Trophoblast cell (in vitro differentiated cells and primary cell): ENCODE results near the gene NME1.

Experiments used
- DNase-seq, 2 donors: peaks; one replicate each; pipeline ENCODE4 v3.0.0-alpha.2; 2016
- H2AFZ ChIP-seq: 2 replicates; pipeline ENCODE4 v1.6.1; 2013; ENCODE audit warnings: low read length, moderate library complexity, mild to moderate bottlenecking; ENCODE audit not compliant: insufficient read depth, poor library complexity
- H2AK5ac ChIP-seq: 2 replicates; pipeline ENCODE4 v1.6.1; 2013; ENCODE audit warnings: mild to moderate bottlenecking, low read length
- H2BK120ac ChIP-seq: 2 replicates; pipeline ENCODE4 v1.6.1; 2013; ENCODE audit warnings: low read length, mild to moderate bottlenecking, moderate library complexity; ENCODE audit not compliant: insufficient read depth, poor library complexity
- H2BK12ac ChIP-seq: 2 replicates; pipeline ENCODE4 v1.6.1; 2013; ENCODE audit warnings: mild to moderate bottlenecking, low read length, moderate library complexity
- H2BK5ac ChIP-seq: 2 replicates; pipeline ENCODE4 v1.6.1; 2013; ENCODE audit warnings: low read length, low read depth, moderate library complexity, mild to moderate bottlenecking; ENCODE audit not compliant: poor library complexity
- H3K14ac ChIP-seq: 2 replicates; pipeline ENCODE4 v1.6.1; 2013; ENCODE audit warnings: mild to moderate bottlenecking, low read length
- H3K18ac ChIP-seq: 2 replicates; pipeline ENCODE4 v1.6.1; 2013; ENCODE audit warnings: mild to moderate bottlenecking, low read length
- H3K23ac ChIP-seq: 2 replicates; pipeline ENCODE4 v1.6.1; 2013; ENCODE audit warnings: low read length
- H3K27ac ChIP-seq: 2 replicates; pipeline ENCODE4 v1.5.1; 2013; ENCODE audit warnings: low read depth, mild to moderate bottlenecking, inconsistent platforms, low read length, moderate library complexity
- H3K27me3 ChIP-seq: 2 replicates; pipeline ENCODE4 v1.6.1; 2013; ENCODE audit warnings: inconsistent platforms, mild to moderate bottlenecking, low read length, moderate library complexity; ENCODE audit not compliant: insufficient read depth
- H3K36me3 ChIP-seq, 2 experiments: 1 replicate in 1 of 2; 2 replicates in 1 of 2; pipeline ENCODE4 v1.6.1; 2013; ENCODE audit warnings: low read length in 2 of 2, mild to moderate bottlenecking in 2 of 2, moderate library complexity in 1 of 2; ENCODE audit not compliant: insufficient read depth in 2 of 2, control insufficient read depth in 1 of 2
- H3K4ac ChIP-seq: 2 replicates; pipeline ENCODE4 v1.6.1; 2013; ENCODE audit warnings: low read depth, mild to moderate bottlenecking, low read length, moderate library complexity
- H3K4me1 ChIP-seq, 2 experiments: 1 replicate in 1 of 2; 2 replicates in 1 of 2; pipeline ENCODE4 v1.6.1; 2013; ENCODE audit warnings: low read length in 2 of 2, mild to moderate bottlenecking in 2 of 2, moderate library complexity in 1 of 2; ENCODE audit not compliant: insufficient read depth in 2 of 2, control insufficient read depth in 1 of 2
- H3K4me2 ChIP-seq: 2 replicates; pipeline ENCODE4 v1.6.1; 2013; ENCODE audit warnings: inconsistent platforms, mild to moderate bottlenecking, low read length, moderate library complexity
- H3K4me3 ChIP-seq: 2 replicates; pipeline ENCODE4 v1.5.1; 2013; ENCODE audit warnings: mild to moderate bottlenecking, low read depth, low read length, inconsistent platforms
- H3K79me1 ChIP-seq: one replicate; pipeline ENCODE4 v1.6.1; 2013; ENCODE audit warnings: low read length
- H3K79me2 ChIP-seq: 2 replicates; pipeline ENCODE4 v1.6.1; 2013; ENCODE audit warnings: low read length, mild to moderate bottlenecking; ENCODE audit not compliant: control insufficient read depth, insufficient read depth, poor library complexity
- H3K9ac ChIP-seq: 2 replicates; pipeline ENCODE4 v1.6.1; 2013; ENCODE audit warnings: mild to moderate bottlenecking, low read length
- H3K9me3 ChIP-seq: 2 replicates; pipeline ENCODE4 v1.6.1; 2013; ENCODE audit warnings: low read depth, mild to moderate bottlenecking, control low read depth, inconsistent platforms, low read length; ENCODE audit not compliant: insufficient read depth
- H4K12ac ChIP-seq: 2 replicates; pipeline ENCODE4 v1.6.1; 2013; ENCODE audit warnings: low read depth, mild to moderate bottlenecking, low read length, moderate library complexity
- H4K8ac ChIP-seq: 2 replicates; pipeline ENCODE4 v1.6.1; 2013; ENCODE audit warnings: low read depth, mild to moderate bottlenecking, low read length, moderate library complexity
- H4K91ac ChIP-seq: one replicate; pipeline ENCODE4 v1.6.1; 2013; ENCODE audit warnings: low read depth, mild to moderate bottlenecking, low read length, moderate library complexity
- WGBS: extraction: QIAGEN DNeasy Blood & Tissue Kit; methylation state at CpG from one replicate; pipeline ENCODE4 v1.1.7; 2013; ENCODE audit warnings: missing lambda C conversion rate; ENCODE audit not compliant: insufficient read length, insufficient coverage; ENCODE audit errors: extremely low coverage; 5-methylcytosine and 5-hydroxymethylcytosine counted together

NME1 gene

GRCh38 chr17:51185763-51186332 lies 32.5 kb downstream of the NME1 start:
- no peaks in the 10 kb centered on the region for H3K27me3 ChIP-seq
- H3K79me1 ChIP-seq, result no peaks in the 10 kb centered on the region
- H4K12ac ChIP-seq, result no peak overlapping the region
- H3K4me2 ChIP-seq, result no peak overlapping the region
- no peak overlapping the region for H3K14ac ChIP-seq
- H4K91ac ChIP-seq, result no peak overlapping the region
- H4K8ac ChIP-seq, result no peak overlapping the region
- H3K27ac ChIP-seq, result no peak overlapping the region
- no peak overlapping the region for H3K4ac ChIP-seq
- no peak overlapping the region for H2BK5ac ChIP-seq
- no peak for DNase-seq
- no peak overlapping the region for H3K23ac ChIP-seq
- peaks cover 0 to 5% of the 10 kb centered on the region in 2 experiments for H3K4me1 ChIP-seq
- no peak overlapping the region for H2BK120ac ChIP-seq
- no peak overlapping the region for H3K4me3 ChIP-seq
- no peaks in the 10 kb centered on the region for H3K79me2 ChIP-seq
- WGBS, result no CpG with 5 or more reads among the region's 8 CpGs
- H3K18ac ChIP-seq, result no peak overlapping the region
- H2BK12ac ChIP-seq, result no peak overlapping the region
- no peak overlapping the region for H2AFZ ChIP-seq
- H3K36me3 ChIP-seq, result peaks cover 18 to 22% of the 10 kb centered on the region in 2 experiments
- no peaks in the 10 kb centered on the region for H3K9me3 ChIP-seq
- no peak overlapping the region for H3K9ac ChIP-seq
- no peak overlapping the region for H2AK5ac ChIP-seq

GRCh38 chr17:51188271-51188833 lies 35.0 kb downstream of the NME1 start:
- Histone ChIP-seq H4K91ac (no peak overlapping the region), H3K9ac (no peak overlapping the region), H3K4ac (no peak overlapping the region), H3K23ac (no peak overlapping the region), H3K4me2 (no peak overlapping the region), H2BK12ac (no peak overlapping the region), H4K12ac (no peak overlapping the region), H3K9me3 (no peaks in the 10 kb centered on the region), H3K14ac (no peak overlapping the region), H2AFZ (no peak overlapping the region), H3K27me3 (no peaks in the 10 kb centered on the region), H2BK5ac (no peak overlapping the region), H3K79me2 (no peaks in the 10 kb centered on the region), H4K8ac (no peak overlapping the region), H3K79me1 (no peaks in the 10 kb centered on the region), H3K4me3 (no peak overlapping the region), H3K18ac (no peak overlapping the region), H3K4me1 (peaks cover 0 to 3% of the 10 kb centered on the region in 2 experiments), H3K36me3 (peaks cover 12 to 16% of the 10 kb centered on the region in 2 experiments), H2AK5ac (no peak overlapping the region), H2BK120ac (no peak overlapping the region), H3K27ac (no peak overlapping the region)
- WGBS, result no CpG with 5 or more reads among the region's 9 CpGs
- no peak for DNase-seq

DNA sequence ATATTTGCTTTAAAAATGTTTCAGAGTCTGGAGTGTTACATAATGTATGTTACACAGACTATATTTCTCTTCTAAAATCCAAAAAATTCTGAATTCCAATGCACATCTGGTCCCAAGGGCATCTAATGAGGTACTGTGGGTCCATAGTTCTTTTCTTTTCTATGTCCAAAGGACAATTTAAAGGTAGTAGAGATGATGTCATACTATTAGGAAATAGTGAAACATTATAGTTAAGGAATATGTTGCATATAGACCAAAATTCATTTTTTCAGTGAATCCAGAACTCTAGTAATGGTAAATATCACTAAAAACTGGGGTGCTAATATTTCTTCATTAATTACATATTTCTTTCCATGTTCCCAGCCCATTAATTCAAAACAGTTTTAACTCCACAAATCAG lies 35.8 kb downstream of the NME1 start:
- H3K4me1 ChIP-seq, result peaks cover 0 to 3% of the 10 kb centered on the region in 2 experiments
- H4K91ac ChIP-seq, result no peak overlapping the region
- H3K27ac ChIP-seq, result no peak overlapping the region
- H3K4me2 ChIP-seq, result no peak overlapping the region
- H2AFZ ChIP-seq, result no peak overlapping the region
- H4K8ac ChIP-seq, result no peak overlapping the region
- H3K4ac ChIP-seq, result no peak overlapping the region
- no peak overlapping the region for H3K18ac ChIP-seq
- no peak overlapping the region for H3K9ac ChIP-seq
- no peaks in the 10 kb centered on the region for H3K27me3 ChIP-seq
- no peaks in the 10 kb centered on the region for H3K79me1 ChIP-seq
- no peak for DNase-seq
- no peaks in the 10 kb centered on the region for H3K9me3 ChIP-seq
- H4K12ac ChIP-seq, result no peak overlapping the region
- H2BK5ac ChIP-seq, result no peak overlapping the region
- H3K14ac ChIP-seq, result no peak overlapping the region
- H3K23ac ChIP-seq, result no peak overlapping the region
- H2AK5ac ChIP-seq, result no peak overlapping the region
- no peak overlapping the region for H2BK120ac ChIP-seq
- peaks cover 17 to 19% of the 10 kb centered on the region in 2 experiments for H3K36me3 ChIP-seq
- H2BK12ac ChIP-seq, result no peak overlapping the region
- H3K79me2 ChIP-seq, result no peaks in the 10 kb centered on the region
- H3K4me3 ChIP-seq, result no peak overlapping the region

- Histone ChIP-seq H4K8ac (no peak overlapping the region), H3K4me2 (no peak overlapping the region), H3K27ac (no peak overlapping the region), H4K91ac (no peak overlapping the region), H3K4me1 (peaks cover 0 to 3% of the 10 kb centered on the region in 2 experiments), H2BK5ac (no peak overlapping the region), H2BK120ac (no peak overlapping the region), H2BK12ac (no peak overlapping the region), H2AFZ (no peak overlapping the region), H3K27me3 (no peaks in the 10 kb centered on the region), H3K79me1 (no peaks in the 10 kb centered on the region), H4K12ac (no peak overlapping the region), H2AK5ac (no peak overlapping the region), H3K9me3 (no peaks in the 10 kb centered on the region), H3K18ac (no peak overlapping the region), H3K4ac (no peak overlapping the region), H3K14ac (no peak overlapping the region), H3K79me2 (no peaks in the 10 kb centered on the region), H3K23ac (no peak overlapping the region), H3K4me3 (no peak overlapping the region), H3K36me3 (peaks cover 20 to 22% of the 10 kb centered on the region in 2 experiments), H3K9ac (no peak overlapping the region)
- WGBS, result no CpG with 5 or more reads among the region's 1 CpG
- DNase-seq, result no peak
These were observed 36.3 kb downstream of the NME1 start for GRCh38 chr17:51189628-51190027.
